HEK293 (cell line): Measurements from ENCODE around the gene TMED3.

Experiments used
- CTCF ChIA-PET: fragments of 350-600 bp; formaldehyde crosslinking; extraction: SDS; loops from one replicate; lab custom pipeline; 2021; ENCODE audit warnings: antibody characterized with exemption; lab: Yijun Ruan, JAX
- POLR2A ChIA-PET: fragments of 300-600 bp; formaldehyde crosslinking; extraction: SDS; loops from one replicate; lab custom pipeline; 2020; ENCODE audit warnings: antibody characterized with exemption, inconsistent platforms; lab: Yijun Ruan, JAX
- H3K27ac ChIP-seq: fragments of 200-500 bp; sonication (Bioruptor generic); 2 replicates; pipeline ENCODE4 v1.5.1; 2014; ENCODE audit warnings: low read depth, low read length, control low read depth, inconsistent platforms; ENCODE audit errors: extremely low read depth
- H3K36me3 ChIP-seq, 2 experiments: fragments of 200-500 bp in 1 of 2; sonication (Bioruptor generic) in 1 of 2; 1 replicate in 1 of 2; 2 replicates in 1 of 2; pipeline ENCODE4 v1.5.1; 2014 to 2017; ENCODE audit warnings: inconsistent platforms in 2 of 2, low read length in 2 of 2; ENCODE audit not compliant: control insufficient read depth in 2 of 2, insufficient read depth in 1 of 2
- H3K4me1 ChIP-seq: fragments of 200-500 bp; sonication (Bioruptor generic); 2 replicates; pipeline ENCODE4 v1.5.1; 2014; ENCODE audit warnings: mild to moderate bottlenecking, low read length, inconsistent platforms; ENCODE audit not compliant: control insufficient read depth, insufficient read depth
- H3K4me3 ChIP-seq: 2 replicates; pipeline ENCODE4 v1.5.1; 2011; ENCODE audit warnings: low read depth, mild to moderate bottlenecking, control low read depth, low read length, moderate library complexity
- H3K9me3 ChIP-seq: fragments of 200-500 bp; sonication (Bioruptor generic); 2 replicates; pipeline ENCODE4 v1.5.1; 2014; ENCODE audit warnings: low read depth, low read length, inconsistent platforms; ENCODE audit not compliant: control insufficient read depth, insufficient read depth
- GFI1B ChIP-seq: fragments of 450-650 bp; formaldehyde crosslinking; IDR thresholded peaks from 2 replicates; pipeline ENCODE4 v1.5.1; 2016; ENCODE audit warnings: missing biosample characterization, missing genetic modification characterization
- HOXC10 ChIP-seq: sonication (generic); formaldehyde crosslinking; IDR thresholded peaks from 2 replicates; pipeline ENCODE4 v1.8.1; 2023; ENCODE audit warnings: mild to moderate bottlenecking, missing genetic modification reagents
- KLF1 ChIP-seq: fragments of 450-650 bp; formaldehyde crosslinking; IDR thresholded peaks from 2 replicates; pipeline ENCODE4 v1.5.1; 2016; ENCODE audit warnings: missing biosample characterization, missing genetic modification characterization
- KLF17 ChIP-seq: fragments of 450-650 bp; formaldehyde crosslinking; IDR thresholded peaks from 2 replicates; pipeline ENCODE4 v1.5.1; 2016; ENCODE audit warnings: missing biosample characterization, missing genetic modification characterization
- PBX3 ChIP-seq: sonication (generic); formaldehyde crosslinking; IDR thresholded peaks from 2 replicates; pipeline ENCODE4 v1.8.1; 2022; ENCODE audit warnings: mild to moderate bottlenecking, moderate library complexity, missing genetic modification reagents
- ZFP41 ChIP-seq: fragments of 450-650 bp; formaldehyde crosslinking; IDR thresholded peaks from 2 replicates; pipeline ENCODE4 v1.5.1; 2016; ENCODE audit warnings: missing biosample characterization, missing genetic modification characterization, borderline replicate concordance
- ZNF112 ChIP-seq: fragments of 450-650 bp; formaldehyde crosslinking; IDR thresholded peaks from 2 replicates; pipeline ENCODE4 v1.5.0; 2017; ENCODE audit warnings: missing biosample characterization, missing genetic modification characterization
- ZNF114 ChIP-seq: fragments of 450-650 bp; formaldehyde crosslinking; IDR thresholded peaks from 2 replicates; pipeline ENCODE4 v1.5.0; 2017; ENCODE audit warnings: missing biosample characterization, missing genetic modification characterization
- ZNF121 ChIP-seq: fragments of 450-650 bp; formaldehyde crosslinking; IDR thresholded peaks from 2 replicates; pipeline ENCODE4 v1.5.1; 2016; ENCODE audit warnings: missing biosample characterization, missing genetic modification characterization
- ZNF148 ChIP-seq: fragments of 450-650 bp; formaldehyde crosslinking; IDR thresholded peaks from 2 replicates; pipeline ENCODE4 v1.5.0; 2017; ENCODE audit warnings: missing biosample characterization, missing genetic modification characterization, borderline replicate concordance
- ZNF174 ChIP-seq: fragments of 450-650 bp; formaldehyde crosslinking; IDR thresholded peaks from 2 replicates; pipeline ENCODE4 v1.5.0; 2017; ENCODE audit warnings: missing biosample characterization, mild to moderate bottlenecking, missing genetic modification characterization
- ZNF23 ChIP-seq: fragments of 450-650 bp; formaldehyde crosslinking; IDR thresholded peaks from 2 replicates; pipeline ENCODE4 v1.5.1; 2016; ENCODE audit warnings: missing biosample characterization, missing genetic modification characterization, borderline replicate concordance
- ZNF248 ChIP-seq: fragments of 450-650 bp; formaldehyde crosslinking; IDR thresholded peaks from 2 replicates; pipeline ENCODE4 v1.5.1; 2017; ENCODE audit warnings: missing biosample characterization, missing genetic modification characterization
- ZNF292 ChIP-seq: fragments of 450-650 bp; formaldehyde crosslinking; IDR thresholded peaks from 2 replicates; pipeline ENCODE4 v1.5.1; 2016; ENCODE audit warnings: low read depth, missing biosample characterization, missing genetic modification characterization, borderline replicate concordance
- ZNF335 ChIP-seq: fragments of 450-650 bp; formaldehyde crosslinking; conservative IDR thresholded peaks from 2 replicates; pipeline ENCODE4 v1.5.1; 2016; ENCODE audit warnings: missing biosample characterization, missing genetic modification characterization
- ZNF354C ChIP-seq: fragments of 450-650 bp; formaldehyde crosslinking; IDR thresholded peaks from 2 replicates; pipeline ENCODE4 v1.5.1; 2016; ENCODE audit warnings: missing biosample characterization, missing genetic modification characterization, low read depth, borderline replicate concordance
- ZNF366 ChIP-seq: fragments of 450-650 bp; formaldehyde crosslinking; conservative IDR thresholded peaks from 2 replicates; pipeline ENCODE4 v1.5.1; 2016; ENCODE audit warnings: missing biosample characterization, missing genetic modification characterization
- ZNF416 ChIP-seq: fragments of 450-650 bp; formaldehyde crosslinking; IDR thresholded peaks from 2 replicates; pipeline ENCODE4 v1.5.1; 2016; ENCODE audit warnings: missing biosample characterization, missing genetic modification characterization
- ZNF449 ChIP-seq: fragments of 450-650 bp; formaldehyde crosslinking; IDR thresholded peaks from 2 replicates; pipeline ENCODE4 v1.5.1; 2017; ENCODE audit warnings: missing biosample characterization, mild to moderate bottlenecking, missing genetic modification characterization, moderate library complexity
- ZNF48 ChIP-seq: fragments of 450-650 bp; formaldehyde crosslinking; IDR thresholded peaks from 2 replicates; pipeline ENCODE4 v1.5.1; 2016; ENCODE audit warnings: missing biosample characterization, missing genetic modification characterization
- ZNF501 ChIP-seq: fragments of 450-650 bp; formaldehyde crosslinking; IDR thresholded peaks from 2 replicates; pipeline ENCODE4 v1.5.1; 2016; ENCODE audit warnings: missing biosample characterization, missing genetic modification characterization
- ZNF555 ChIP-seq: fragments of 450-650 bp; formaldehyde crosslinking; conservative IDR thresholded peaks from 2 replicates; pipeline ENCODE4 v1.5.1; 2017; ENCODE audit warnings: missing biosample characterization, mild to moderate bottlenecking, missing genetic modification characterization, inconsistent platforms
- ZNF670 ChIP-seq: fragments of 450-650 bp; formaldehyde crosslinking; IDR thresholded peaks from 2 replicates; pipeline ENCODE4 v1.5.1; 2016; ENCODE audit warnings: missing biosample characterization, missing genetic modification characterization, low read depth
- ZNF792 ChIP-seq: fragments of 450-650 bp; formaldehyde crosslinking; IDR thresholded peaks from 2 replicates; pipeline ENCODE4 v1.5.1; 2016; ENCODE audit warnings: missing biosample characterization, missing genetic modification characterization

The TMED3 gene

GRCh38 chr15:79311901-79312553 lies 1.1 kb downstream of the TMED3 start:
- peaks cover 6% of the 10 kb centered on the region for H3K4me1 ChIP-seq
- H3K4me3 ChIP-seq = peak overlapping the region; percentile 79
- ChIA-PET POLR2A (no interaction called here), CTCF (interaction anchor here (0.7 to 2.4 kb wide), 6 partner anchors 9 to 1238 kb away, joined by 3 to 14 read pairs (median 4); no protein-coding TSS in a partner anchor)
- TF ChIP-seq ZNF335 (tag by site-specific recombination) (peak; percentile 2; the same call in 1 of the 2 replicates), ZNF354C (tag by site-specific recombination) (no peak), ZNF23 (tag by site-specific recombination) (no peak)
- peak overlapping the region; percentile 63; the same call in 1 of the 2 replicates for H3K27ac ChIP-seq
- H3K36me3 ChIP-seq = peaks cover 15 to 43% of the 10 kb centered on the region in 2 experiments; a peak in 2 of 3 replicates
- no peaks in the 10 kb centered on the region for H3K9me3 ChIP-seq

- H3K27ac ChIP-seq = no peak overlapping the region
- peaks cover 6% of the 10 kb centered on the region for H3K4me1 ChIP-seq
- POLR2A ChIA-PET = no interaction called here
- H3K4me3 ChIP-seq = no peak overlapping the region
- CTCF ChIA-PET = interaction anchor here (0.7 to 0.9 kb wide), 2 partner anchors 17 to 26 kb away, joined by 3 to 4 read pairs; no protein-coding TSS in a partner anchor
- TF ChIP-seq ZNF555 (no peak), KLF1 (no peak), ZNF292 (tag by site-specific recombination) (no peak), ZNF670 (tag by site-specific recombination) (no peak), ZNF114 (tag by site-specific recombination) (no peak), ZNF449 (tag by site-specific recombination) (no peak), ZNF792 (tag by site-specific recombination) (no peak), ZNF174 (no peak), ZNF148 (tag by site-specific recombination) (no peak), ZNF248 (tag by site-specific recombination) (no peak), ZNF112 (tag by site-specific recombination) (no peak), KLF17 (no peak), GFI1B (tag by site-specific recombination) (no peak)
- H3K36me3 ChIP-seq = peaks cover 15 to 65% of the 10 kb centered on the region in 2 experiments; a peak in 2 of 3 replicates
- H3K9me3 ChIP-seq = no peaks in the 10 kb centered on the region
Observed at GRCh38 chr15:79314186-79314585, 3.3 kb downstream of the TMED3 start.

GRCh38 chr15:79314811-79315210 lies 3.9 kb downstream of the TMED3 start:
- POLR2A ChIA-PET = no interaction called here
- Histone ChIP-seq H3K4me3 (no peak overlapping the region), H3K9me3 (no peaks in the 10 kb centered on the region), H3K27ac (no peak overlapping the region), H3K4me1 (peaks cover 6% of the 10 kb centered on the region), H3K36me3 (peaks cover 19 to 71% of the 10 kb centered on the region in 2 experiments; a peak in 2 of 3 replicates)
- CTCF ChIA-PET = interaction anchor here (0.7 to 0.9 kb wide), 2 partner anchors 18 to 25 kb away, joined by 3 to 4 read pairs; no protein-coding TSS in a partner anchor
- no peak for TF ChIP-seq ZNF366 (tag by site-specific recombination)
- TF ChIP-seq ZNF501 (tag by site-specific recombination) = no peak
- no peak for TF ChIP-seq ZFP41 (tag by site-specific recombination)
- TF ChIP-seq ZNF416 (tag by site-specific recombination) = no peak
- no peak for TF ChIP-seq PBX3
- TF ChIP-seq ZNF48 (tag by site-specific recombination) = no peak
- TF ChIP-seq HOXC10 (CRISPR knock-in tag) = no peak
- no peak for TF ChIP-seq ZNF121 (tag by site-specific recombination)
